ENCODE data around the gene MRPL34. TPM values are rescaled to one million over a fixed set of nuclear protein-coding genes. Genes with fewer than 3 reads are reported as not detected.

MRPL34 gene
- total RNA-seq, 5 donors from 2014 or later (not counting 1 experiment from before 2014, with no cell fraction given), result 37.6 to 87.0 (median 69.3) TPM

DNA sequence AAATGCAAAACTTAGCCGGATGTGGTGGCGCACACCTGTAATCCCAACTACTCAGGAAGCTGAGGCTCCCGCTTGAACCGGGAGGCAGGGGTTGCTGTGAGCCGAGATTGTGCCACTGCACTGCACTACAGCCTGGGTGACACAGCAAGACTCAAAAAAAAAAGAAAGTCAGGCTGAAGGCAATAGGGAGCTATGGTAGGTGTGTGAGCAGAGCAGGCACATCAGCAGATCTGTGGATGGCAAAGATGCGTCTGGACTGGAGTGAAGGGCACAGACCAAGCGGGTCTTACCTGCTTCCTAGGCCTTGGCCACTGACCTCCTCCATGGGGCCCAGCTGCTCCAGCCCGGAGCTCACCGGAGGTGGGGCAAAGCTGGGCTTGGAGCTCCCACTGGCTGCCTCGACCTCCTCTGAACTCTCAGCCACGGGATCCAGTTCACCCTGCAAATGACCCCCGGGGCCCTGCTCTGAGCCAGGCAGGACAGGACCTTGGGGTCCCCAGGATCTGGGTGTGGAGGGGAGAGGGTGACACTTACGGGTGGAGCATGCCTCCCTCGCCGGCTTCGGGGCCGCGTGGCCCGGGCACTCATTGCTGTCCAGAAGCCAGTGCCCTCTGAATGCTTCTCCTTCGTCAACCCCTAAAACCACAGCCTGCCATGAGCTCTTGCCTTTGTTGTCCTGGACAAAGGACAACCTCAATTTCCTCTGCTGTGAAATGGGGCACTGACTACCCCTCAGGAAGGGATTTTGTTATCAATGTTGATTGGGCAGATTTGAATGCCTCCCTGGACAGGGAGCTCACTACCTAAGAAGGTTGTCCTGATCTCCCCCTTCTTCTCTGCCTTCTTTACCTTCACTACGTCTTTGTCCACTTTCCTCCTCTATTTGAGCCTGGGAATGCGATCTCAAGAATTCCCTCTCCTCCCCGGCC, 41.7 kb upstream of the MRPL34 start:
- H3K4me1 ChIP-seq (ENCODE audit: control insufficient read depth in 1 of 2, extremely low read depth in 1 of 2, insufficient read depth in 2 of 2, low read length in 2 of 2), result peaks cover 15 to 38% of the 10 kb centered on the region in 2 experiments
- DNase-seq (no peak), ATAC-seq (replicated peaks in 1 of 4) (no peak)
- peaks cover 0 to 4% of the 10 kb centered on the region in 2 experiments for H3K27me3 ChIP-seq (replicated peaks in 1 of 2; ENCODE audit: control insufficient read depth in 2 of 2, extremely low read depth in 1 of 2, insufficient read depth in 2 of 2, low read length in 1 of 2)
- ChIA-PET POLR2A (interaction anchor here in 1 of 2 donors (0.5 kb wide), 1 partner anchor 46 kb away, joined by 3 read pairs; no protein-coding TSS in a partner anchor), CTCF (no interaction called here)
- no peaks in the 10 kb centered on the region for H3K9me3 Mint-ChIP-seq
- no peaks in the 10 kb centered on the region for H3K9me3 ChIP-seq
- 85% methylated on average over 14 of the region's 23 CpGs for WGBS (ENCODE audit: insufficient coverage)
- H3K4me3 Mint-ChIP-seq, result no peak overlapping the region
- no peaks in the 10 kb centered on the region for H3K36me3 Mint-ChIP-seq
- H3K27ac ChIP-seq (ENCODE audit: low read length), result no peak overlapping the region
- H3K36me3 ChIP-seq (ENCODE audit: control insufficient read depth in 2 of 2, extremely low read depth in 1 of 2, insufficient read depth in 1 of 2, low read length in 1 of 2), result peaks cover 0 to 5% of the 10 kb centered on the region in 2 donors
- peaks cover 28 to 32% (median 29%) of the 10 kb centered on the region in 3 donors for H3K4me1 Mint-ChIP-seq
- peak overlapping the region; percentile 79 to 90 for H3K27ac Mint-ChIP-seq
- H3K27me3 Mint-ChIP-seq, result no peaks in the 10 kb centered on the region
- no peak overlapping the region for H3K4me3 ChIP-seq (ENCODE audit: control insufficient read depth in 1 of 2, extremely low read depth in 1 of 2, low read length in 1 of 2)

- H3K4me3 ChIP-seq (ENCODE audit: control insufficient read depth in 1 of 2, extremely low read depth in 1 of 2, low read length in 1 of 2), result no peak within 1 kb of the TSS
- Mint-ChIP-seq H3K27ac (peak within 1 kb of the TSS; percentile 79 to 90), H3K4me1 (peaks cover 29 to 33% (median 30%) of the 10 kb centered on the region in 3 donors), H3K27me3 (no peaks in the 10 kb centered on the region), H3K36me3 (no peaks in the 10 kb centered on the region), H3K9me3 (no peaks in the 10 kb centered on the region), H3K4me3 (no peak within 1 kb of the TSS)
- ChIA-PET CTCF (no interaction called here), POLR2A (no interaction called here)
- H3K27ac ChIP-seq (ENCODE audit: low read length), result no peak within 1 kb of the TSS
- H3K36me3 ChIP-seq (ENCODE audit: control insufficient read depth in 2 of 2, extremely low read depth in 1 of 2, insufficient read depth in 1 of 2, low read length in 1 of 2), result peaks cover 0 to 8% of the 10 kb centered on the region in 2 donors
- H3K27me3 ChIP-seq (replicated peaks in 1 of 2; ENCODE audit: control insufficient read depth in 2 of 2, extremely low read depth in 1 of 2, insufficient read depth in 2 of 2, low read length in 1 of 2), result peaks cover 0 to 4% of the 10 kb centered on the region in 2 experiments
- H3K4me1 ChIP-seq (ENCODE audit: control insufficient read depth in 1 of 2, extremely low read depth in 1 of 2, insufficient read depth in 2 of 2, low read length in 2 of 2), result peaks cover 15 to 38% of the 10 kb centered on the region in 2 experiments
- ATAC-seq (replicated peaks in 1 of 4) (no peak), DNase-seq (no peak)
- WGBS (ENCODE audit: insufficient coverage), result no CpG with 5 or more reads among the region's 5 CpGs
- H3K9me3 ChIP-seq, result no peaks in the 10 kb centered on the region
These were observed 41.1 kb upstream of the MRPL34 start, which contains the start of gene USHBP1 for GRCh38 chr19:17264641-17264979. USHBP1 (minus strand) TSS chr19:17264745; CDS start chr19:17264299, 446 bp downstream.

- Histone ChIP-seq H3K4me3 (ENCODE audit: control insufficient read depth in 1 of 2, extremely low read depth in 1 of 2, low read length in 1 of 2) (no peak overlapping the region), H3K36me3 (ENCODE audit: control insufficient read depth in 2 of 2, extremely low read depth in 1 of 2, insufficient read depth in 1 of 2, low read length in 1 of 2) (peaks cover 0 to 15% of the 10 kb centered on the region in 2 donors), H3K27ac (ENCODE audit: low read length) (no peak overlapping the region), H3K9me3 (no peaks in the 10 kb centered on the region), H3K4me1 (ENCODE audit: control insufficient read depth in 1 of 2, extremely low read depth in 1 of 2, insufficient read depth in 2 of 2, low read length in 2 of 2) (peaks cover 15 to 33% of the 10 kb centered on the region in 2 experiments), H3K27me3 (replicated peaks in 1 of 2; ENCODE audit: control insufficient read depth in 2 of 2, extremely low read depth in 1 of 2, insufficient read depth in 2 of 2, low read length in 1 of 2) (no peaks in the 10 kb centered on the region)
- Mint-ChIP-seq H3K4me1 (peaks cover 23 to 31% (median 26%) of the 10 kb centered on the region in 3 donors), H3K36me3 (peaks cover 4% of the 10 kb centered on the region), H3K9me3 (no peaks in the 10 kb centered on the region), H3K27ac (no peak overlapping the region), H3K4me3 (no peak overlapping the region), H3K27me3 (no peaks in the 10 kb centered on the region)
- ChIA-PET POLR2A (interaction anchor here in 1 of 2 donors (0.6 kb wide), 2 partner anchors 15 to 1294 kb away, joined by 3 to 5 read pairs; no protein-coding TSS in a partner anchor), CTCF (interaction anchor here in 1 of 2 donors (0.7 to 2.1 kb wide), 5 partner anchors 27 to 544 kb away, joined by 3 to 20 read pairs (median 4); partner anchors contain the start of genes DDA1 and OCEL1)
- DNase-seq (no peak), ATAC-seq (replicated peaks in 1 of 4) (no peak)
- no CpG with 5 or more reads among the region's 7 CpGs for WGBS (ENCODE audit: insufficient coverage)
These were observed 39.6 kb upstream of the MRPL34 start for GRCh38 chr19:17266026-17266425.

DNA sequence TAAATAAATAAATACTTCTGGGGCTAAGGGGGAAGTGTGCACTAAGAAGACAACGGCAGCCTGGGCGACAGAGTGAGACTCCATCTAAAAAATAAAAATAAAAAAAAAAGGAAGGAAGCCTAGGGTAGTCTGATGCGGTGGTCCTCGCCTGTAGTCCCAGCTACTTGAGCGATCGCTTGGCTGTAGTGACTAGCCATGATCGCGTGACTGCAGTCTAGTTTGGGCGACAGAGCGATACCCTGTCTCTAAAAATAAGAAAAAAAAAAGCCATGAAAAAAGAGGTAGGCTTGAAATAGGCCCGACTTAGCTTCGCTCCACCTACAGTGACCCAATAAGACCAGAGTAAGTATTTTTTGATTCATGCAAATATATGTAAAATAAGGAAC, 39.1 kb upstream of the MRPL34 start:
- Mint-ChIP-seq H3K27me3 (no peaks in the 10 kb centered on the region), H3K9me3 (no peaks in the 10 kb centered on the region), H3K27ac (peak overlapping the region; percentile 62 to 90), H3K4me3 (peak overlapping the region; percentile 80 to 89 (median 85)), H3K36me3 (peaks cover 8% of the 10 kb centered on the region), H3K4me1 (peaks cover 23 to 30% (median 25%) of the 10 kb centered on the region in 3 donors)
- H3K9me3 ChIP-seq, result no peaks in the 10 kb centered on the region
- H3K4me1 ChIP-seq (ENCODE audit: control insufficient read depth in 1 of 2, extremely low read depth in 1 of 2, insufficient read depth in 2 of 2, low read length in 2 of 2), result peaks cover 15 to 31% of the 10 kb centered on the region in 2 experiments
- WGBS (ENCODE audit: insufficient coverage), result 35% methylated on average over 7 of the region's 12 CpGs
- POLR2A ChIA-PET, result interaction anchor here (0.6 to 1.1 kb wide), 10 partner anchors 8 to 1293 kb away, joined by 3 to 7 read pairs (median 4); partner anchors contain the start of genes DDA1 (in 1 of the 2), HAUS8 (in 1 of the 2), MRPL34 (in 1 of the 2) and MVB12A (in 1 of the 2)
- ATAC-seq (replicated peaks in 1 of 4) (no peak), DNase-seq (no peak)
- peak overlapping the region in 1 of 2 donors; percentile 23 for H3K4me3 ChIP-seq (ENCODE audit: control insufficient read depth in 1 of 2, extremely low read depth in 1 of 2, low read length in 1 of 2)
- H3K27me3 ChIP-seq (replicated peaks in 1 of 2; ENCODE audit: control insufficient read depth in 2 of 2, extremely low read depth in 1 of 2, insufficient read depth in 2 of 2, low read length in 1 of 2), result no peaks in the 10 kb centered on the region
- peak overlapping the region; percentile 59 for H3K27ac ChIP-seq (ENCODE audit: low read length)
- CTCF ChIA-PET, result interaction anchor here (0.5 to 2.1 kb wide), 15 partner anchors 9 to 593 kb away, joined by 3 to 20 read pairs (median 4); partner anchors contain the start of genes ANKLE1 (in 1 of the 2), DDA1 (in 1 of the 2), MVB12A (in 1 of the 2) and OCEL1 (in 1 of the 2)
- H3K36me3 ChIP-seq (ENCODE audit: control insufficient read depth in 2 of 2, extremely low read depth in 1 of 2, insufficient read depth in 1 of 2, low read length in 1 of 2), result peaks cover 0 to 20% of the 10 kb centered on the region in 2 donors

DNA sequence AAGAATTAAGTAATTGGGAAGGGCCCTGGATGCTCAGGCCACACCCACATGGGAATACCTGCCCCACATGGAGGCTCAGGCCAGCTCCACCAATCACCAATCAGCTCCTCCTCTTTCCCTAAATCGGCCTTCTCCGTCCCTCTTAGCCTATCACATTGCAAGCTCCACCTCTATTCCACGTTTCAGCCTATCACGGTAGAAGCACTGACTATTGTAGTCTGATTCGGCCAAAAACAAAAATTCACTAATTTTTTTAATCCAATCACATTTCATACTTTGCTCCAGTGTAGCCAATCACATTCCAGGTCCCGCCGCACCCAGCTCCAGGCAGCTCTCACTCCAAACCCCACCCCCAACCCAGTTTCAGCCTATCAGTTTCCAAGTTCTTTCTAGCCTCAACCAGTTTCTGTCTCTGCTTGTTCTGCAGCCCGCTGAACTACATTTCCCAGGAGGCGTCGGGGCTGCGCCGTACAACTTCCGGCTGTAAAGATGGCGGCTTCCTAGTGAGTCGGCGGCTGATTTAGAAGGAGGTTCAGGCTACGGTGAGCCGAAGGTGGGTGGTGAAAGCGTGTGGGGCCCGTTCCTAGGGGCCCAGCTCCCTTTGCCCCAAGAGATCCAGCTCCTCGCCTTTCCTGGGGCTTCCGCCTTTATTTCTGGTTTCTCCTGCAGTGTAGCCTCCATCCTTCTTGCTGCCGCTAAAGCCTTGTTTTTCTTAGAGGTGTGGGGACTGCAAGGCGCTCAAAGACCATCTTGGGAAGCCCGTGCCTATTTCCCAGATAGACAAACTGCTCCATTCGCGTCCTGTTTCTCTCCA, 38.5 kb upstream of the MRPL34 start, which contains the start of gene BABAM1:
TSS of gene BABAM1 (plus strand) at position 469 of the 814 bp plus-strand sequence. CDS start 1,364 bp downstream, outside the sequence.
- H3K27ac Mint-ChIP-seq, result peak within 1 kb of the TSS; percentile 62 to 90
- H3K4me1 Mint-ChIP-seq, result peaks cover 23 to 30% (median 25%) of the 10 kb centered on the region in 3 donors
- no peaks in the 10 kb centered on the region for H3K27me3 Mint-ChIP-seq
- POLR2A ChIA-PET, result interaction anchor here (0.6 to 1.1 kb wide), 8 partner anchors 8 to 192 kb away, joined by 3 to 7 read pairs (median 4); partner anchors contain the start of genes DDA1 (in 1 of the 2), HAUS8 (in 1 of the 2), MRPL34 (in 1 of the 2) and MVB12A (in 1 of the 2)
- peak within 1 kb of the TSS; percentile 59 for H3K27ac ChIP-seq (ENCODE audit: low read length)
- H3K36me3 ChIP-seq (ENCODE audit: control insufficient read depth in 2 of 2, extremely low read depth in 1 of 2, insufficient read depth in 1 of 2, low read length in 1 of 2), result peaks cover 3 to 26% of the 10 kb centered on the region in 2 donors
- peaks cover 9% of the 10 kb centered on the region for H3K36me3 Mint-ChIP-seq
- WGBS (ENCODE audit: insufficient coverage), result 0% methylated on average over 14 of the region's 27 CpGs
- no peaks in the 10 kb centered on the region for H3K9me3 ChIP-seq
- CTCF ChIA-PET, result interaction anchor here (0.5 to 2.1 kb wide), 17 partner anchors 10 to 592 kb away, joined by 3 to 20 read pairs (median 3); partner anchors contain the start of genes ANKLE1 (in 1 of the 2), DDA1 (in 1 of the 2), MVB12A (in 1 of the 2) and OCEL1 (in 1 of the 2)
- DNase-seq, result peak; percentile 80 to 99 (median 96)
- H3K9me3 Mint-ChIP-seq, result no peaks in the 10 kb centered on the region
- peak within 1 kb of the TSS; percentile 67 to 96 for H3K4me3 ChIP-seq (ENCODE audit: control insufficient read depth in 1 of 2, extremely low read depth in 1 of 2, low read length in 1 of 2)
- ATAC-seq (replicated peaks in 1 of 4), result peak; percentile 92 to 97 (median 96)
- peaks cover 15 to 31% of the 10 kb centered on the region in 2 experiments for H3K4me1 ChIP-seq (ENCODE audit: control insufficient read depth in 1 of 2, extremely low read depth in 1 of 2, insufficient read depth in 2 of 2, low read length in 2 of 2)
- H3K27me3 ChIP-seq (replicated peaks in 1 of 2; ENCODE audit: control insufficient read depth in 2 of 2, extremely low read depth in 1 of 2, insufficient read depth in 2 of 2, low read length in 1 of 2), result no peaks in the 10 kb centered on the region
- H3K4me3 Mint-ChIP-seq, result peak within 1 kb of the TSS; percentile 80 to 89 (median 85)

Data from T-cell (primary cell).